ENCODE measurements around the gene KIF14. TPM values are rescaled to one million over a fixed set of nuclear protein-coding genes. Genes with fewer than 3 reads are reported as not detected.
A peak's percentile ranks its signal among the peaks of the same experiment; 100 is the strongest.

Gene KIF14, protein sequence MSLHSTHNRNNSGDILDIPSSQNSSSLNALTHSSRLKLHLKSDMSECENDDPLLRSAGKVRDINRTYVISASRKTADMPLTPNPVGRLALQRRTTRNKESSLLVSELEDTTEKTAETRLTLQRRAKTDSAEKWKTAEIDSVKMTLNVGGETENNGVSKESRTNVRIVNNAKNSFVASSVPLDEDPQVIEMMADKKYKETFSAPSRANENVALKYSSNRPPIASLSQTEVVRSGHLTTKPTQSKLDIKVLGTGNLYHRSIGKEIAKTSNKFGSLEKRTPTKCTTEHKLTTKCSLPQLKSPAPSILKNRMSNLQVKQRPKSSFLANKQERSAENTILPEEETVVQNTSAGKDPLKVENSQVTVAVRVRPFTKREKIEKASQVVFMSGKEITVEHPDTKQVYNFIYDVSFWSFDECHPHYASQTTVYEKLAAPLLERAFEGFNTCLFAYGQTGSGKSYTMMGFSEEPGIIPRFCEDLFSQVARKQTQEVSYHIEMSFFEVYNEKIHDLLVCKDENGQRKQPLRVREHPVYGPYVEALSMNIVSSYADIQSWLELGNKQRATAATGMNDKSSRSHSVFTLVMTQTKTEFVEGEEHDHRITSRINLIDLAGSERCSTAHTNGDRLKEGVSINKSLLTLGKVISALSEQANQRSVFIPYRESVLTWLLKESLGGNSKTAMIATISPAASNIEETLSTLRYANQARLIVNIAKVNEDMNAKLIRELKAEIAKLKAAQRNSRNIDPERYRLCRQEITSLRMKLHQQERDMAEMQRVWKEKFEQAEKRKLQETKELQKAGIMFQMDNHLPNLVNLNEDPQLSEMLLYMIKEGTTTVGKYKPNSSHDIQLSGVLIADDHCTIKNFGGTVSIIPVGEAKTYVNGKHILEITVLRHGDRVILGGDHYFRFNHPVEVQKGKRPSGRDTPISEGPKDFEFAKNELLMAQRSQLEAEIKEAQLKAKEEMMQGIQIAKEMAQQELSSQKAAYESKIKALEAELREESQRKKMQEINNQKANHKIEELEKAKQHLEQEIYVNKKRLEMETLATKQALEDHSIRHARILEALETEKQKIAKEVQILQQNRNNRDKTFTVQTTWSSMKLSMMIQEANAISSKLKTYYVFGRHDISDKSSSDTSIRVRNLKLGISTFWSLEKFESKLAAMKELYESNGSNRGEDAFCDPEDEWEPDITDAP (N-terminal part only)
- 1.8 and 13.4 TPM in 2 replicates for total RNA-seq (ENCODE audit: low replicate concordance)

- DNase-seq (ENCODE audit: low read depth), result peak; percentile 83
- TF ChIP-seq, protein P1, sequence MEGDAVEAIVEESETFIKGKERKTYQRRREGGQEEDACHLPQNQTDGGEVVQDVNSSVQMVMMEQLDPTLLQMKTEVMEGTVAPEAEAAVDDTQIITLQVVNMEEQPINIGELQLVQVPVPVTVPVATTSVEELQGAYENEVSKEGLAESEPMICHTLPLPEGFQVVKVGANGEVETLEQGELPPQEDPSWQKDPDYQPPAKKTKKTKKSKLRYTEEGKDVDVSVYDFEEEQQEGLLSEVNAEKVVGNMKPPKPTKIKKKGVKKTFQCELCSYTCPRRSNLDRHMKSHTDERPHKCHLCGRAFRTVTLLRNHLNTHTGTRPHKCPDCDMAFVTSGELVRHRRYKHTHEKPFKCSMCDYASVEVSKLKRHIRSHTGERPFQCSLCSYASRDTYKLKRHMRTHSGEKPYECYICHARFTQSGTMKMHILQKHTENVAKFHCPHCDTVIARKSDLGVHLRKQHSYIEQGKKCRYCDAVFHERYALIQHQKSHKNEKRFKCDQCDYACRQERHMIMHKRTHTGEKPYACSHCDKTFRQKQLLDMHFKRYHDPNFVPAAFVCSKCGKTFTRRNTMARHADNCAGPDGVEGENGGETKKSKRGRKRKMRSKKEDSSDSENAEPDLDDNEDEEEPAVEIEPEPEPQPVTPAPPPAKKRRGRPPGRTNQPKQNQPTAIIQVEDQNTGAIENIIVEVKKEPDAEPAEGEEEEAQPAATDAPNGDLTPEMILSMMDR (IDR thresholded peaks at IDR 0.05; ENCODE audit: insufficient read depth, low read length), result no peak
- peak within 1 kb of the TSS; percentile 94 for H3K4me3 ChIP-seq (ENCODE audit: low read depth, low read length)
These were observed at the start of gene KIF14 for GRCh38 chr1:200620273-200621131. KIF14 (minus strand) TSS chr1:200620751; CDS start chr1:200618723, 2,028 bp downstream.

DNA sequence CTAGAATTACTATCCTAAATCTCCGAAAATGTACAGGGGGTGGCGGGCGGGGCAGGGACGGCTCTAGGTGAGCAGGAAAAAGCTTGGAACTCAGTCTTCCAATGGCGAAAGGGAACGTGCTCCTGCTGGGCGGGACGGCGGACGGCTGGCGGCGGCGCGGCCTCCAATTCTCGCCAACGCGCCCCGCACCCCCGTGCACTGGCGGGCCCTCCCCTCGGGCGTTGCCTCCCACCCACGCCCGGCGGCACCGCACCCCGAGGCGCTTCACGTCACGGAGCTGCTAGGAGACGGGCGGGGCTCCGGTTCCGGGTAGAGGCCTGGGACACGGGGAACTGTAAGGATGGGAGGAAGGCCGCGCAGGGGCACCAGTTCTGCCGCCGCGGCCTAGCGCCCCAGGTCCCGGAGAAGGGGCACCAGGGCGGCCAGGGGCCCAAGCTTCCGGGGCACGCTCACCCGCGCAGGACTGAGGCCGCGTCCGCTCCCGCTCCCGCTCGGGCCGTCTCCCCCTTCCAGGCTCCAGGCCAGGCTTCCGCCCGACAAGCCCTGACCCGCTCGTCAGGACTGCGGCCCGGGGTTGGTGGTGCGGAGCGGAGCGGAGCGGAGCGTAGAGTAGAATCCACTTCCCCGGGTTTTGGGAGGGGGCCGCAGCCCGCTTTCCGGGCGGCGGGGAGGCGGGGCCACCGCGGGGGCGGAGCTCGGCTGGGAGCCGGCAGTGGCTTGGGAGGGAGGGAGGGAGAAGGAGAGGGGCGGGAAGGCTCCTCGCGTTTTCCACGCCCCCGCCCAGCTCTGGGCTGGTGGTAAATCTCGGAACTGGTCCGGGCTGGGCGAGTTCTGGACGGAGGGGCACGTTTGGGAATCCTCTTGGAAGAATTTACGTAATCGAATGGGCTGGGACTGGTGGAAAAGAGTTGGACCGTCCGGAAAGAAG, 49.0 kb upstream of the KIF14 start, which contains the start of gene DDX59:
Gene DDX59, minus strand, starts transcription at position 594 of the 928 bp plus-strand sequence. CDS start 3,167 bp downstream, outside the sequence.
- TF ChIP-seq, protein P1 (IDR thresholded peaks at IDR 0.05; ENCODE audit: insufficient read depth, low read length), result no peak
- peak within 1 kb of the TSS; percentile 91 for H3K4me3 ChIP-seq (ENCODE audit: low read depth, low read length)
- DNase-seq (ENCODE audit: low read depth), result peak; percentile 98

GRCh38 chr1:200668514-200669313, 48.2 kb upstream of the KIF14 start:
- TF ChIP-seq, protein P1 (IDR thresholded peaks at IDR 0.05; ENCODE audit: insufficient read depth, low read length), result no peak

GRCh38 chr1:200666309-200666708, 45.8 kb upstream of the KIF14 start:
- DNase-seq (ENCODE audit: low read depth), result no peak
- TF ChIP-seq, protein P1 (IDR thresholded peaks at IDR 0.05; ENCODE audit: insufficient read depth, low read length), result no peak
- no peak overlapping the region for H3K4me3 ChIP-seq (ENCODE audit: low read depth, low read length)

More at GRCh38 chr1:200668514-200669313, 48.2 kb upstream of the KIF14 start:
- peak overlapping the region; percentile 91 for H3K4me3 ChIP-seq (ENCODE audit: low read depth, low read length)
- DNase-seq (ENCODE audit: low read depth), result no peak

GRCh38 chr1:200665861-200666260, 45.3 kb upstream of the KIF14 start:
- TF ChIP-seq, protein P1 (IDR thresholded peaks at IDR 0.05; ENCODE audit: insufficient read depth, low read length), result no peak
- H3K4me3 ChIP-seq (ENCODE audit: low read depth, low read length), result no peak overlapping the region
- peak; percentile 88 for DNase-seq (ENCODE audit: low read depth)
